ENCODE results near the gene ADAMTSL1.

GRCh38 chr9:18778147-18778546, 304.2 kb downstream of the ADAMTSL1 start:
- no peak for TF ChIP-seq POLR2A (IDR thresholded peaks at IDR 0.05)
- TF ChIP-seq CTCF (IDR thresholded peaks at IDR 0.05): no peak

All from stomach (tissue), 4 donors.